ENCODE results near the gene PCBD2. TPM values are rescaled to one million over a fixed set of nuclear protein-coding genes. Genes with fewer than 3 reads are reported as not detected.
"Not testable (repeated sequence)": the region's sequence is repeated elsewhere in the genome, so short reads cannot be mapped to it uniquely, and the experiment has no call there.

The PCBD2 gene
- total RNA-seq, 2 donors from 2014 or later = 10.5 to 15.7 TPM

- H3K27me3 Mint-ChIP-seq = peaks cover 0 to 14% of the 10 kb centered on the region in 2 donors
- no peaks in the 10 kb centered on the region for H3K36me3 Mint-ChIP-seq
- H3K4me1 Mint-ChIP-seq (ENCODE audit: low read depth in 2 of 2) = no peaks in the 10 kb centered on the region
- H3K9me3 Mint-ChIP-seq = no peaks in the 10 kb centered on the region
- no peak overlapping the region for H3K4me3 Mint-ChIP-seq
- no peak overlapping the region for H3K27ac Mint-ChIP-seq
- DNase-seq (ENCODE audit: low spot score) = no peak
- ATAC-seq = no peak
Measured at GRCh38 chr5:134989266-134989830, 84.4 kb downstream of the PCBD2 start.

- not testable (repeated sequence) for H3K9me3 Mint-ChIP-seq; H3K36me3 Mint-ChIP-seq; ATAC-seq; H3K4me1 Mint-ChIP-seq (ENCODE audit: low read depth in 2 of 2); H3K4me3 Mint-ChIP-seq; DNase-seq (ENCODE audit: low spot score); H3K27ac Mint-ChIP-seq
- H3K27me3 Mint-ChIP-seq = peaks cover 0 to 13% of the 10 kb centered on the region in 2 donors
Measured at GRCh38 chr5:134990183-134990582, 85.3 kb downstream of the PCBD2 start.

- no peaks in the 10 kb centered on the region for H3K36me3 Mint-ChIP-seq
- DNase-seq (ENCODE audit: low spot score) (no peak), ATAC-seq (no peak)
- H3K4me3 Mint-ChIP-seq = no peak overlapping the region
- H3K9me3 Mint-ChIP-seq = no peaks in the 10 kb centered on the region
- peaks cover 0 to 8% of the 10 kb centered on the region in 2 donors for H3K27me3 Mint-ChIP-seq
- no peak overlapping the region for H3K27ac Mint-ChIP-seq
- no peaks in the 10 kb centered on the region for H3K4me1 Mint-ChIP-seq (ENCODE audit: low read depth in 2 of 2)
Measured at GRCh38 chr5:134992148-134992547, 87.2 kb downstream of the PCBD2 start.

DNA sequence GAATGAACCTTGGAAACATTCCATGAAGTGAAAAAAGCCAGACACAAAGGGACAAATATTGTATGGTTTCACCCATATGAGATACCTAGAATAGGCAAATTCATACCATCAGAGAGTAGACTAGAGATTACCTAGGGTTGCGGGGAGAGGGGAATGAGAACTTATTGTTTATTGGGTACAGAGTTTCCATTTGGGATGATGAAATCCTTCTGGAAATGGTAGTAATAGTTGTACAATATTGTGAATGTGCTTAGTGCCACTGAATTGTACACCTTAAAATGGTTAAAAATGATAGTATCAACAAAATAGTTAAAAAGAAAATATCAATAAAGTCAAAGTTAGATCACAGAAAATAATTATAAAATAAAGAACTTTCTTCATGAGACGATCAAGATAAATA lies 88.2 kb downstream of the PCBD2 start:
- no peaks in the 10 kb centered on the region for H3K36me3 Mint-ChIP-seq
- H3K27me3 Mint-ChIP-seq = peaks cover 0 to 7% of the 10 kb centered on the region in 2 donors
- no peak overlapping the region for H3K27ac Mint-ChIP-seq
- H3K4me3 Mint-ChIP-seq = no peak overlapping the region
- no peaks in the 10 kb centered on the region for H3K4me1 Mint-ChIP-seq (ENCODE audit: low read depth in 2 of 2)
- no peak for ATAC-seq
- DNase-seq (ENCODE audit: low spot score) = no peak
- no peaks in the 10 kb centered on the region for H3K9me3 Mint-ChIP-seq

GRCh38 chr5:134994560-134995156 lies 89.7 kb downstream of the PCBD2 start:
- no peak overlapping the region for H3K4me3 Mint-ChIP-seq
- peaks cover 0 to 2% of the 10 kb centered on the region in 2 donors for H3K27me3 Mint-ChIP-seq
- DNase-seq (ENCODE audit: low spot score) = no peak
- H3K27ac Mint-ChIP-seq = no peak overlapping the region
- H3K4me1 Mint-ChIP-seq (ENCODE audit: low read depth in 2 of 2) = no peaks in the 10 kb centered on the region
- H3K9me3 Mint-ChIP-seq = no peaks in the 10 kb centered on the region
- H3K36me3 Mint-ChIP-seq = no peaks in the 10 kb centered on the region
- ATAC-seq = no peak

DNA sequence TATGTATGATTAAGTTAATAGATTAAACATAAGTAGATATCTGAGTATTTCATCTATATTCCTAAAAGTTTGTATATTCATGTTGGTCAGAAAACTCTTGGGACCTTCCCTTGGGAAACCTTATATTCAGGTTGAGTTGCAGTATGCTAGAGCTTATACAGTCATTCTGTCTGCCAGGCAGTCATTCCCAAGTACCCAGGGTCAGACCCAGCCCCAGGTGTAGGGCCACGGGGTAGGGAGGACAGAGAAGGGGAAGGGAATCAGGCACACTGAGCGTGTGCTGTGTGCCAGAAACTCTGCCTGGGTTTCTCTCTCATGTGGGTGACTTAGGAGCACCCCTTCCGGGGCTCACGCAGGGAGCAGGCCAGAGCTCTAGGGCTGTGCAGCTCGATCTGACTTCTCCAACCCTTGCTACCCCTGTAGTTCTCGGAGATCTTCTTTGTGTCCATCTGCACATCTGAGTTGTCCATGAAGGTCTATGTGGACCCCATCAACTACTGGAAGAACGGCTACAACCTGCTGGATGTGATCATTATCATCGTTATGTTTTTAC lies 91.0 kb downstream of the PCBD2 start:
- H3K36me3 Mint-ChIP-seq = no peaks in the 10 kb centered on the region
- H3K27me3 Mint-ChIP-seq = peaks cover 0 to 2% of the 10 kb centered on the region in 2 donors
- DNase-seq (ENCODE audit: low spot score) = no peak
- H3K9me3 Mint-ChIP-seq = no peaks in the 10 kb centered on the region
- ATAC-seq = peak; percentile 24 to 62
- no peaks in the 10 kb centered on the region for H3K4me1 Mint-ChIP-seq (ENCODE audit: low read depth in 2 of 2)
- H3K27ac Mint-ChIP-seq = no peak overlapping the region
- no peak overlapping the region for H3K4me3 Mint-ChIP-seq

GRCh38 chr5:134997015-134997414 lies 92.1 kb downstream of the PCBD2 start:
- no peaks in the 10 kb centered on the region for H3K9me3 Mint-ChIP-seq
- ATAC-seq (peak in 1 of 2 donors; percentile 40), DNase-seq (ENCODE audit: low spot score) (no peak)
- H3K4me1 Mint-ChIP-seq (ENCODE audit: low read depth in 2 of 2) = no peaks in the 10 kb centered on the region
- no peak overlapping the region for H3K4me3 Mint-ChIP-seq
- no peaks in the 10 kb centered on the region for H3K36me3 Mint-ChIP-seq
- no peak overlapping the region for H3K27ac Mint-ChIP-seq
- H3K27me3 Mint-ChIP-seq = peaks cover 0 to 2% of the 10 kb centered on the region in 2 donors

DNA sequence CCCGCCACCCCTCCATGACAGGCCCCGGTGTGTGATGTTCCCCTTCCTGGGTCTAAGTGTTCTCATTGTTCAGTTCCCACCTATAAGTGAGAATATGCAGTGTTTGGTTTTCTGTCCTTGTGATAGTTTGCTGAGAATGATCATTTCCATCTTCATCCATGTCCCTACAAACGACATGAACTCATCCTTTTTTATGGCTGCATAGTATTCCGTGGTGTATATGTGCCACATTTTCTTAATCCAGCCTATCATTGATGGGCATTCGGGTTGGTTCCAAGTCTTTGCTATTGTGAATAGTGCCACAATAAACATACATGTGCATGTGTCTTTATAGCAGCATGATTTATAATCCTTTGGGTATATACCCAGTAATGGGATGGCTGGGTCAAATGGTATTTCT lies 93.1 kb downstream of the PCBD2 start:
- not testable (repeated sequence) for H3K4me3 Mint-ChIP-seq; H3K9me3 Mint-ChIP-seq; H3K27me3 Mint-ChIP-seq; DNase-seq (ENCODE audit: low spot score); ATAC-seq; H3K27ac Mint-ChIP-seq; H3K4me1 Mint-ChIP-seq (ENCODE audit: low read depth in 2 of 2); H3K36me3 Mint-ChIP-seq

- Mint-ChIP-seq H3K4me3 (no peak overlapping the region), H3K4me1 (ENCODE audit: low read depth in 2 of 2) (no peaks in the 10 kb centered on the region), H3K9me3 (no peaks in the 10 kb centered on the region), H3K36me3 (no peaks in the 10 kb centered on the region), H3K27ac (no peak overlapping the region), H3K27me3 (peaks cover 2 to 7% of the 10 kb centered on the region in 2 donors)
- no peak for DNase-seq (ENCODE audit: low spot score)
- no peak for ATAC-seq
Measured at GRCh38 chr5:135004376-135004775, 99.4 kb downstream of the PCBD2 start.

- ATAC-seq = peak in 1 of 2 donors; percentile 20
- no peaks in the 10 kb centered on the region for H3K9me3 Mint-ChIP-seq
- no peak for DNase-seq (ENCODE audit: low spot score)
- H3K4me1 Mint-ChIP-seq (ENCODE audit: low read depth in 2 of 2) = no peaks in the 10 kb centered on the region
- peaks cover under 1 to 7% of the 10 kb centered on the region in 2 donors for H3K27me3 Mint-ChIP-seq
- H3K36me3 Mint-ChIP-seq = no peaks in the 10 kb centered on the region
- H3K27ac Mint-ChIP-seq = no peak overlapping the region
- no peak overlapping the region for H3K4me3 Mint-ChIP-seq
Measured at GRCh38 chr5:135005076-135005475, 100.1 kb downstream of the PCBD2 start.

- Mint-ChIP-seq H3K36me3 (no peaks in the 10 kb centered on the region), H3K27me3 (peaks cover 0 to 5% of the 10 kb centered on the region in 2 donors), H3K9me3 (no peaks in the 10 kb centered on the region), H3K27ac (no peak overlapping the region), H3K4me3 (no peak overlapping the region), H3K4me1 (ENCODE audit: low read depth in 2 of 2) (no peaks in the 10 kb centered on the region)
- ATAC-seq = no peak
- DNase-seq (ENCODE audit: low spot score) = no peak
Measured at GRCh38 chr5:135007305-135007704, 102.4 kb downstream of the PCBD2 start.

DNA sequence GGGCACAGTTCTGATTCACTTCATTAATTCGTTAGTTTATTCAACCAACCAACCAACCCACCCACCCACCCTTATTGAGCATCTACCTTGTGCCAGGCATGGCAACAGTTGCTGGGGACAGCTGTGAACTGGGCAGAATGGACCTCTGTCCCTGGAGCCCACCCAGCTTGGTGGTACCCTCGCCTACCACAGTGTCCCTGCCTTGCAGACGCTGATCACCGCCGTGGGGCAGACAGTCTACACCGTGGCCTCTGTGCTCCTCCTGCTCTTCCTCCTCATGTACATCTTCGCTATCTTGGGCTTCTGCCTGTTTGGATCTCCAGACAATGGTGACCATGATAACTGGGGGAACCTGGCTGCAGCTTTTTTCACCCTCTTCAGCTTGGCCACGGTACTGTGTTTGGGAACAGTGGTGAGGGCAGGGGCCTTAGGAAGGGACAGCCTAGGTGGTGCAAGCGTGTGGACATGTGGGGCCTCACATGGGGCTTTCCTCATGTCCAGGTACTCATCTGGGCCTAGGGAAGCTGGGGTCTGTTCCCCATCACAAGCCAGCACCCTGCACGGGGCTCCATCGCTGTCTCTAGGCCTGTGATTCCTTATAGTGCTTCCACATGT lies 102.9 kb downstream of the PCBD2 start:
- Mint-ChIP-seq H3K4me1 (ENCODE audit: low read depth in 2 of 2) (no peaks in the 10 kb centered on the region), H3K27me3 (no peaks in the 10 kb centered on the region), H3K4me3 (no peak overlapping the region), H3K27ac (no peak overlapping the region), H3K36me3 (no peaks in the 10 kb centered on the region), H3K9me3 (no peaks in the 10 kb centered on the region)
- DNase-seq (ENCODE audit: low spot score) (no peak), ATAC-seq (no peak)

DNA sequence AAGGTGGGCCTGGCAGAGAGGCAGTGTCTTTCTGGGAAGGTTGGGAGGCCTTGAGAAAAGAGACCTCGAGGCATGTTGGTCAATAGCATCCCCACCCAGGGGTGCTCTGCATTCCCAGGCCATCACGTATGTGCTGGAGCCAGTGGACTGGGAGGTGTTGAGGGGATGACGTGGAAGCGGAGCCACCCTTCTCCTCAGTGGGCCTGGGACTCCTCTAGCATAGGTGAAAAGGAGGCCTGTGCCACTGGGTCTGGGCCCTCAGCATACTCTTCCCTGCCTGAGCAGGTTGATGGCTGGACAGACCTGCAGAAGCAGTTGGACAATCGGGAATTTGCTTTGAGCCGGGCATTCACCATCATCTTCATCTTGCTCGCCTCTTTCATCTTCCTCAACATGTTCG lies 103.6 kb downstream of the PCBD2 start:
- Mint-ChIP-seq H3K4me3 (no peak overlapping the region), H3K27ac (no peak overlapping the region), H3K27me3 (no peaks in the 10 kb centered on the region), H3K9me3 (no peaks in the 10 kb centered on the region), H3K36me3 (no peaks in the 10 kb centered on the region), H3K4me1 (ENCODE audit: low read depth in 2 of 2) (no peaks in the 10 kb centered on the region)
- ATAC-seq (no peak), DNase-seq (ENCODE audit: low spot score) (no peak)

DNA sequence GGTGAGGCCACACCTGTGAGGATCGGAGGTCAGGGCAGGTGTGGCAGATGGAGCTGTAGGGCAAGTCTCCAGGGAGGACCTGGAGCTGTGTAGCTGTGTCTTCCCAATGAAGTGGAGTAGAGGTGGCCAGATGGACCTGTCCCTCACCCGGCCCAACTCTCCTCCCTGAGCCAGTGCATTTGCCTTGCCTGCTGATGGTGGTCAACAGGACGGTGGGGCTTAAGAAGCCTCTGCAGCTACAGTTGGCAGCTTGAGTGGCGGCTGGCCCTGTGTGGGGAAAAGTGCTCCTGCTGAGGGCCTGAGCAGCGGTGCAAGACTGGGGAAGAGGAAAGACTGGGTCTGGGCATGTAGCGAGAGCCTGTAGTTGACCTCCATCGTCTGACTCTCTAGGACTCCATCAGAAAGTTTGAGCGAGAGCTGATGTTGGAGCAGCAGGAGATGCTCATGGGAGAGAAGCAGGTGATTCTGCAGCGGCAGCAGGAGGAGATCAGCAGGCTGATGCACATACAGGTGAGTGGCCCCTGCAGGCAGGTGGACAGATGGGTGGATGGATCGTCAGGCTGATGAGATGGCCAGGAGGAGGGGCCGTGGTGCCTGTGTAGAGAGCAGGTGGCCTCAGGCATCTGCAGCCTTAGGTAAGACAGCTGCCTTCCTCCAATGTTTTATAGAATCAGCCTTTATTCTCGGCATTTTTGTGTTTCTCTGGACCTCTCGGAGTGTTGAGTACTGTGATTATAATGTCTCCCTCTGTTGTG lies 104.2 kb downstream of the PCBD2 start:
- H3K9me3 Mint-ChIP-seq = no peaks in the 10 kb centered on the region
- no peak overlapping the region for H3K4me3 Mint-ChIP-seq
- no peak for ATAC-seq
- H3K36me3 Mint-ChIP-seq = no peaks in the 10 kb centered on the region
- H3K4me1 Mint-ChIP-seq (ENCODE audit: low read depth in 2 of 2) = no peaks in the 10 kb centered on the region
- H3K27ac Mint-ChIP-seq = no peak overlapping the region
- no peaks in the 10 kb centered on the region for H3K27me3 Mint-ChIP-seq
- DNase-seq (ENCODE audit: low spot score) = no peak

Measured in natural killer cell treated with Interleukin-12 subunit alpha and Interleukin-12 subunit beta and Interleukin-15 and Interleukin-18, amount 100 ng/mL, for 72 hours (primary cell).